Measurements from ENCODE around the gene NEURL1.

Gene NEURL1

DNA sequence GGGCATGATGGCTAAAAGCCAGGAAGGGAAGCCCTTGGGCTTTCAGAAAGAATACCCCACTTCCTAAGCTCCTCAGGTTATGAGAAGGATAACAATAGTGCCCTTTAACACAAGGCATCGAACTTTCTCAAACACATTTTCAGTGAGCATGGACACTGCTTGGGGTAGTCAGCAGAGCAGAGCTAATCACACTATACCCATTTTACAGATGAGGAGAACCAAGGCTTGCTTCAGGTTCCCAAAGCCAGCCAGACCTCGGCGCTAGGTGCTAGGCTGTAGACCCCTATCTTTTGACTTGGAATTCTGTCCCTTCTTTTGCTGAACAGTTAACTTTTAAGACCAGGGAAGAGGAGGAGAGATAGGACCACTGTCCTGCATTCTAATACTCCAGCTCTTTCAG, 1.8 kb downstream of the NEURL1 start:
- TF ChIP-seq, protein P1, sequence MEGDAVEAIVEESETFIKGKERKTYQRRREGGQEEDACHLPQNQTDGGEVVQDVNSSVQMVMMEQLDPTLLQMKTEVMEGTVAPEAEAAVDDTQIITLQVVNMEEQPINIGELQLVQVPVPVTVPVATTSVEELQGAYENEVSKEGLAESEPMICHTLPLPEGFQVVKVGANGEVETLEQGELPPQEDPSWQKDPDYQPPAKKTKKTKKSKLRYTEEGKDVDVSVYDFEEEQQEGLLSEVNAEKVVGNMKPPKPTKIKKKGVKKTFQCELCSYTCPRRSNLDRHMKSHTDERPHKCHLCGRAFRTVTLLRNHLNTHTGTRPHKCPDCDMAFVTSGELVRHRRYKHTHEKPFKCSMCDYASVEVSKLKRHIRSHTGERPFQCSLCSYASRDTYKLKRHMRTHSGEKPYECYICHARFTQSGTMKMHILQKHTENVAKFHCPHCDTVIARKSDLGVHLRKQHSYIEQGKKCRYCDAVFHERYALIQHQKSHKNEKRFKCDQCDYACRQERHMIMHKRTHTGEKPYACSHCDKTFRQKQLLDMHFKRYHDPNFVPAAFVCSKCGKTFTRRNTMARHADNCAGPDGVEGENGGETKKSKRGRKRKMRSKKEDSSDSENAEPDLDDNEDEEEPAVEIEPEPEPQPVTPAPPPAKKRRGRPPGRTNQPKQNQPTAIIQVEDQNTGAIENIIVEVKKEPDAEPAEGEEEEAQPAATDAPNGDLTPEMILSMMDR (IDR thresholded peaks at IDR 0.05; ENCODE audit: borderline replicate concordance, insufficient read depth, low read depth, low read length) = no peak
- no peak overlapping the region for H3K4me3 ChIP-seq (ENCODE audit: low read depth, low read length)

DNA sequence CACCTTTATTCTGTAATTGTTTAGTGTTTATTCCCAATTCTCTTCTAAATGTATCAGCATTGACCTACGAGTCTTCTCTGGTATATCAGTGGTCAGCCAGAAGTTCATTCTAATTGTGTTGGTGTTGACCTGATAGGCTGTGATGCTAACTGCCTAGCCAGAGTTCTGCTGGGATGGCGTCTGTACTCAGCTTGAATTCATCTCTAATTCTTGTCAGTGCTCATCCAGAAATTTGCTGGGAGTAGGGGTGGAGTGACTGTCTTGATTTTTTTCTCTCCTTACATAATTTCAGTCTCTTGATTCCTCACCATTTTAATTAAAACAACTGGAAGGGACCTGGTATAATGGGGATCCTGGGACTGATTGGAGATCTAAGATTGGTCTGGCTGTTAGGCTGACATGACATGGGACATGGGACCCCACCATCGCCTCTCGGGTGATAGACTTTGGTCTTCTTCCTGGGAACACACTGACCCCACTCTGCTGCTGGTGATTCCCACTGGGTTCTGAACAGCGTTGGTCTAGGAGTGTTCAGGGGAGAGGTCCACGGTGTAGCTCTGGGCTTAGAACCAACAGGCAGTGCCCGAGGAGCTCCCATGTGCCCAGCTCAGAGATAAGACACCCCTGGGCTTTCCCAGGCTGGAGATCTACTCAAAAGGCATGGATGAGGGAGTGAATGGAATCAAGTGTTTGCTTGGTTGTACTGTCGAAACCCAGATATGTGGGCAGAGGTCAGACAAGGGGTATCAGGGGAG, 3.8 kb downstream of the NEURL1 start:
- TF ChIP-seq, protein P1 (IDR thresholded peaks at IDR 0.05; ENCODE audit: borderline replicate concordance, insufficient read depth, low read depth, low read length) = no peak
- H3K4me3 ChIP-seq (ENCODE audit: low read depth, low read length) = no peak overlapping the region

DNA sequence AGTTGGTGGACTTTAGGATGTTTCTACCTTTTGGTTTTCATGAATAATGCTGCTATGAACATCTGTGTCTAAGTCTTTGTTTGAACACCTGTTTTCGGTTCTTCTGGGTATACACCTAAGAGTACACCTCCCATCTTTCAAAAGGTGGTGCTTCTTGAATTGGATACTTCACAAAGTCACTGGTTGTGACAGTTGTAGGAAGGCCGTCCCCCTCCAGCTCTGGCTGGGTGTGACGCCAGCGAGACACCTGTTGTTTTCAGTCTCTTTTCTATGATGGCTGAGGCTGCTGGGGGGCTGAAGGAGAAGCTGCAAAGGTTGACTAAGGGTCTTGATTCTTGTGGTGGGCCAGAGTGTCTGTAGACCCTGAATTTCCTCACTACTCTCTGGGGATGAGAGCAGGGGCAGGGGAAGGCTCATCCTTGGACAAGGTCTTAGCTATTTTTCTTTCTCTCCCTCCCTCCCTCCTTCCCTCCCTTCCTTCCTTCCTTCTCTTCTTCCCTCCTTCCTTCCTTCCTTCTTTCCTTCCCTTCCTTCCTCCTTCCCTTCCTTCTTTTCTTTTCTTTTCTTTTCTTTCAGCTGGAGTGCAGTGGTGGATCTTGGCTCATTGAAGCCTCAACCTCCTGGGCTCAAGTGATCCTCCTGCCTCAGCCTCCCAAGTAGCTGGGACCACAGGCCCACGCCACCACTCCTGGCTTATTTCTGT, 5.6 kb downstream of the NEURL1 start:
- TF ChIP-seq, protein P1 (IDR thresholded peaks at IDR 0.05; ENCODE audit: borderline replicate concordance, insufficient read depth, low read depth, low read length) = no peak
- H3K4me3 ChIP-seq (ENCODE audit: low read depth, low read length) = no peak overlapping the region

DNA sequence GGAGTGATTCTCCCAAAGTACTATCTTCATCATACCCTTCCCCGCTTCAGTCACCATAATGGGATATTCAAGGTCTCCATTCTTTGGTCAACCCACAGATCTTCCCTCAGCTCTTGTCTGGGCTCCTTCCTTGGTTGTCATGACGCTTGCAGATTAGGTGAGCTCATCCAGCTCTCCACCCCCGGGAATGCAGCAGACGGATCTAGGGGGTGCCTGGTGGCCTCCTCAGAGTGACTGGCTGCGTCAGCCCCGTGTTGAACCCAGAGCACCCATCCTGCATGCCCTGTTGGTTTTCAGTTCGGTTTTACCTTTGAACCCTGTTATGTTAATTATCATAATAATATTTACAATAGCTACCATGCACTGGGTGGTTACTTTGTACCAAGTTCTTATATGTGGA, 6.4 kb downstream of the NEURL1 start:
- TF ChIP-seq, protein P1 (IDR thresholded peaks at IDR 0.05; ENCODE audit: borderline replicate concordance, insufficient read depth, low read depth, low read length) = no peak
- no peak overlapping the region for H3K4me3 ChIP-seq (ENCODE audit: low read depth, low read length)

DNA sequence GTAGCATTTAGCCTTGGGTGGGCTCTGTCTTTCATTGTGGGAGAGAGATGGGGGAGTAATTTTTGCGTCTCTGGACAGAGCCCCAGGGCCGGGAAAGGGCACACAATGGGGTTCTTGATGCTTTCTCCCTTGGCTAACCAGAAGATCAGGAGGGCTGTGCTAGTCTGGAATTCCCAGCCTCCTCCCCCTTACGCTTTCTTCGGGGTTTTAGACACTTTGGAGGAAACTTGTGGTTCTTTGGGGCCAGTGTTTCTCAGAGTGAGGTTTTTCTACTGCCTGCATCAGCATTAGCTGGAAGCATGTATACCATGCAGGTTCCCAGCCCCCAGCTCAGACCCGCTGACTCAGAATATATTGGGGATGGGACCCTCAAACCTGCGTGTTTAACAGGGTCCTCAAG, 7.0 kb downstream of the NEURL1 start:
- TF ChIP-seq, protein P1 (IDR thresholded peaks at IDR 0.05; ENCODE audit: borderline replicate concordance, insufficient read depth, low read depth, low read length) = no peak
- H3K4me3 ChIP-seq (ENCODE audit: low read depth, low read length) = no peak overlapping the region

DNA sequence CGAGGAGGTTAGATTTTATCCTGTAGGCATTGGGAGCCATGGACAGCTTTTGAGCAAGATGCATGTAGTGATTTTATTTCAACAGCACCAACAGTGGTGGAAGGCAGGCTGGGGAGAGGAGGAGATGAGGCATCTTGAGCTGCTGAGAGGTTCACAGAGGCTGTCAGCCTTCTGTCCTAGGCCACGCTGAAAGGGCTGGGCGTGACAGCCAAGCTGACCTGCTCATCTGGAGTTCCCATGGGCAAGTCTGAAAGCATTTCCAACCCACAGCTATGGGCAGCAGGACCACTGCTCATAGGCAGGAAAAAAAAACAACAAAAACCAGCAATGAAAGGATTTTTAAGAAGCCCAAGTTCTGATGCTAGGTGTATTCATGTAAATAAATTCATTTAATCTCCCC, 7.7 kb downstream of the NEURL1 start:
- H3K4me3 ChIP-seq (ENCODE audit: low read depth, low read length) = no peak overlapping the region
- TF ChIP-seq, protein P1 (IDR thresholded peaks at IDR 0.05; ENCODE audit: borderline replicate concordance, insufficient read depth, low read depth, low read length) = no peak
